SK-N-SH treated with all-trans-retinoic acid at 6 μM for 48 hours (cell line): Measurements from ENCODE around the gene LIN28B.

Source experiments
- ATAC-seq: fragments of 200-7000 bp; cut with Tn5 transposase; 3 replicates; pipeline ENCODE4 v1.9.1; 2020; ENCODE audit warnings: mild to moderate bottlenecking, moderate library complexity
- ARNTL ChIP-seq: fragments of 450-650 bp; formaldehyde crosslinking; IDR thresholded peaks from 2 replicates; pipeline ENCODE4 v1.5.0; 2020; ENCODE audit warnings: low read depth, mild to moderate bottlenecking, moderate library complexity, borderline replicate concordance
- BACH2 ChIP-seq: fragments of 250-450 bp; sonication (Bioruptor Pico); IDR thresholded peaks from 2 replicates; pipeline ENCODE4 v1.9.0; 2021; ENCODE audit warnings: mild to moderate bottlenecking, borderline replicate concordance
- CSDC2 ChIP-seq: fragments of 250-450 bp; sonication (Bioruptor Pico); IDR thresholded peaks from 2 replicates; pipeline ENCODE4 v1.5.0; 2020; ENCODE audit warnings: mild to moderate bottlenecking, moderate library complexity
- CSRNP3 ChIP-seq: fragments of 250-450 bp; sonication (Bioruptor Pico); IDR thresholded peaks from 2 replicates; pipeline ENCODE4 v1.5.1; 2021; ENCODE audit warnings: mild to moderate bottlenecking, moderate library complexity
- ESRRG ChIP-seq: fragments of 250-450 bp; sonication (Bioruptor Pico); IDR thresholded peaks from 2 replicates; pipeline ENCODE4 v1.6.1; 2021; ENCODE audit warnings: mild to moderate bottlenecking
- GLIS3 ChIP-seq: fragments of 250-450 bp; sonication (Bioruptor Pico); IDR thresholded peaks from 2 replicates; pipeline ENCODE4 v1.5.0; 2020; ENCODE audit warnings: mild to moderate bottlenecking, moderate library complexity
- ISL1 ChIP-seq: fragments of 250-450 bp; sonication (Bioruptor Pico); IDR thresholded peaks from 2 replicates; pipeline ENCODE4 v2.1.2; 2022; ENCODE audit warnings: mild to moderate bottlenecking, moderate library complexity
- OSR1 ChIP-seq: fragments of 250-450 bp; sonication (Bioruptor Pico); IDR thresholded peaks from 2 replicates; pipeline ENCODE4 v1.8.0; 2022; ENCODE audit warnings: moderate library complexity, mild to moderate bottlenecking, inconsistent platforms
- POU6F1 ChIP-seq: fragments of 250-450 bp; sonication (Bioruptor Pico); IDR thresholded peaks from 2 replicates; pipeline ENCODE4 v1.8.0; 2021; ENCODE audit warnings: low read depth, mild to moderate bottlenecking, moderate library complexity, borderline replicate concordance
- PPARA ChIP-seq: fragments of 250-450 bp; sonication (Bioruptor Pico); IDR thresholded peaks from 2 replicates; pipeline ENCODE4 v1.5.0; 2020; ENCODE audit warnings: mild to moderate bottlenecking, borderline replicate concordance
- RARB ChIP-seq: fragments of 250-450 bp; sonication (Bioruptor Pico); IDR thresholded peaks from 2 replicates; pipeline ENCODE4 v1.8.0; 2021; ENCODE audit warnings: mild to moderate bottlenecking, moderate library complexity
- TOX ChIP-seq: fragments of 250-450 bp; sonication (Bioruptor Pico); IDR thresholded peaks from 2 replicates; pipeline ENCODE4 v1.8.0; 2021; ENCODE audit warnings: mild to moderate bottlenecking, moderate library complexity, borderline replicate concordance
- ZC3H10 ChIP-seq: fragments of 250-450 bp; sonication (Bioruptor Pico); IDR thresholded peaks from 2 replicates; pipeline ENCODE4 v1.5.1; 2021; ENCODE audit warnings: mild to moderate bottlenecking, moderate library complexity
- ZFP3 ChIP-seq: fragments of 250-450 bp; sonication (Bioruptor Pico); IDR thresholded peaks from 2 replicates; pipeline ENCODE4 v1.5.0; 2020; ENCODE audit warnings: mild to moderate bottlenecking, moderate library complexity
- ZFP30 ChIP-seq: fragments of 450-650 bp; formaldehyde crosslinking; IDR thresholded peaks from 2 replicates; pipeline ENCODE4 v1.5.0; 2022; ENCODE audit warnings: mild to moderate bottlenecking, moderate library complexity
- ZNF565 ChIP-seq: fragments of 450-650 bp; formaldehyde crosslinking; conservative IDR thresholded peaks from 2 replicates; pipeline ENCODE4 v1.5.0; 2020; ENCODE audit warnings: low read depth, mild to moderate bottlenecking, moderate library complexity
- ZNF8 ChIP-seq: fragments of 450-650 bp; formaldehyde crosslinking; IDR thresholded peaks from 2 replicates; pipeline ENCODE4 v1.5.0; 2020; ENCODE audit warnings: mild to moderate bottlenecking, moderate library complexity
- TF ChIP-seq, protein P1 (sequence below): fragments of 250-450 bp; sonication (Bioruptor Pico); IDR thresholded peaks from 2 replicates; pipeline ENCODE4 v1.5.0; 2020; ENCODE audit warnings: mild to moderate bottlenecking, moderate library complexity
- TF ChIP-seq, protein P2 (sequence below): fragments of 250-450 bp; sonication (Bioruptor Pico); IDR thresholded peaks from 2 replicates; pipeline ENCODE4 v1.5.1; 2020; ENCODE audit warnings: low read depth, mild to moderate bottlenecking, moderate library complexity

The LIN28B gene

GRCh38 chr6:104921896-104922295 is 35.0 kb upstream of the LIN28B start (continued):
- TF ChIP-seq, protein P1, sequence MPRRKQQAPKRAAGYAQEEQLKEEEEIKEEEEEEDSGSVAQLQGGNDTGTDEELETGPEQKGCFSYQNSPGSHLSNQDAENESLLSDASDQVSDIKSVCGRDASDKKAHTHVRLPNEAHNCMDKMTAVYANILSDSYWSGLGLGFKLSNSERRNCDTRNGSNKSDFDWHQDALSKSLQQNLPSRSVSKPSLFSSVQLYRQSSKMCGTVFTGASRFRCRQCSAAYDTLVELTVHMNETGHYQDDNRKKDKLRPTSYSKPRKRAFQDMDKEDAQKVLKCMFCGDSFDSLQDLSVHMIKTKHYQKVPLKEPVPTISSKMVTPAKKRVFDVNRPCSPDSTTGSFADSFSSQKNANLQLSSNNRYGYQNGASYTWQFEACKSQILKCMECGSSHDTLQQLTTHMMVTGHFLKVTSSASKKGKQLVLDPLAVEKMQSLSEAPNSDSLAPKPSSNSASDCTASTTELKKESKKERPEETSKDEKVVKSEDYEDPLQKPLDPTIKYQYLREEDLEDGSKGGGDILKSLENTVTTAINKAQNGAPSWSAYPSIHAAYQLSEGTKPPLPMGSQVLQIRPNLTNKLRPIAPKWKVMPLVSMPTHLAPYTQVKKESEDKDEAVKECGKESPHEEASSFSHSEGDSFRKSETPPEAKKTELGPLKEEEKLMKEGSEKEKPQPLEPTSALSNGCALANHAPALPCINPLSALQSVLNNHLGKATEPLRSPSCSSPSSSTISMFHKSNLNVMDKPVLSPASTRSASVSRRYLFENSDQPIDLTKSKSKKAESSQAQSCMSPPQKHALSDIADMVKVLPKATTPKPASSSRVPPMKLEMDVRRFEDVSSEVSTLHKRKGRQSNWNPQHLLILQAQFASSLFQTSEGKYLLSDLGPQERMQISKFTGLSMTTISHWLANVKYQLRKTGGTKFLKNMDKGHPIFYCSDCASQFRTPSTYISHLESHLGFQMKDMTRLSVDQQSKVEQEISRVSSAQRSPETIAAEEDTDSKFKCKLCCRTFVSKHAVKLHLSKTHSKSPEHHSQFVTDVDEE: no peak
- TF ChIP-seq PPARA (CRISPR knock-in tag): no peak
- TF ChIP-seq CSDC2: no peak
- TF ChIP-seq ARNTL (CRISPR knock-in tag): no peak
- no peak for TF ChIP-seq BACH2 (CRISPR knock-in tag)
- no peak for TF ChIP-seq ZNF565 (CRISPR knock-in tag)

GRCh38 chr6:104928141-104928540 is 28.8 kb upstream of the LIN28B start:
- no peak for ATAC-seq
- TF ChIP-seq, protein P1: no peak
- TF ChIP-seq, protein P2, sequence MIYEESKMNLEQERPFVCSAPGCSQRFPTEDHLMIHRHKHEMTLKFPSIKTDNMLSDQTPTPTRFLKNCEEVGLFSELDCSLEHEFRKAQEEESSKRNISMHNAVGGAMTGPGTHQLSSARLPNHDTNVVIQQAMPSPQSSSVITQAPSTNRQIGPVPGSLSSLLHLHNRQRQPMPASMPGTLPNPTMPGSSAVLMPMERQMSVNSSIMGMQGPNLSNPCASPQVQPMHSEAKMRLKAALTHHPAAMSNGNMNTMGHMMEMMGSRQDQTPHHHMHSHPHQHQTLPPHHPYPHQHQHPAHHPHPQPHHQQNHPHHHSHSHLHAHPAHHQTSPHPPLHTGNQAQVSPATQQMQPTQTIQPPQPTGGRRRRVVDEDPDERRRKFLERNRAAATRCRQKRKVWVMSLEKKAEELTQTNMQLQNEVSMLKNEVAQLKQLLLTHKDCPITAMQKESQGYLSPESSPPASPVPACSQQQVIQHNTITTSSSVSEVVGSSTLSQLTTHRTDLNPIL (CRISPR knock-in tag): no peak
- TF ChIP-seq ARNTL (CRISPR knock-in tag) (no peak), CSRNP3 (no peak), POU6F1 (CRISPR knock-in tag) (no peak), ZFP30 (CRISPR knock-in tag) (no peak), ZNF8 (CRISPR knock-in tag) (no peak), RARB (no peak), CSDC2 (no peak), PPARA (CRISPR knock-in tag) (no peak), OSR1 (CRISPR knock-in tag) (no peak), TOX (CRISPR knock-in tag) (no peak), ESRRG (CRISPR knock-in tag) (no peak), ZFP3 (CRISPR knock-in tag) (no peak), GLIS3 (CRISPR knock-in tag) (no peak)

DNA sequence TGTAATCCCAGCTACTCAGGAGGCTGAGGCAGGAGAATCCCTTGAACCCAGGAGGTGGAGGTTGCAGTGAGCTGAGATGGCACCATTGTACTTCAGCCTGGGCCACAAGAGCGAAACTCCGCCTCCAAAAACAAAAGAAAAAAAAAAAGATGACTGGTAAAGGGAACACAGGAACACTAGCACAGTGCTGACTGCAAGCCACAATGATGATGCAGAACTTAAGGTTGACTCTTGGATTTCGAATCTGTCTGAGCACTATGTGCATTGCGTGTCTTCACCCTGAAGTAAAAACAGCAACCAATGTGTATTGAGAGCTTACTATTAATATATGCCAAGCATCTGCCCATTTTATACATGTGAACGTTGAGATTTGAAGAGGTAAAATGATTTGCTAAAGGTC is 27.6 kb upstream of the LIN28B start:
- TF ChIP-seq TOX (CRISPR knock-in tag) (no peak), BACH2 (CRISPR knock-in tag) (no peak), ESRRG (CRISPR knock-in tag) (no peak), GLIS3 (CRISPR knock-in tag) (no peak), ISL1 (CRISPR knock-in tag) (no peak), PPARA (CRISPR knock-in tag) (no peak), ARNTL (CRISPR knock-in tag) (no peak), ZFP3 (CRISPR knock-in tag) (no peak), RARB (no peak), CSDC2 (no peak), ZC3H10 (CRISPR knock-in tag) (no peak), POU6F1 (CRISPR knock-in tag) (no peak), CSRNP3 (no peak), ZFP30 (CRISPR knock-in tag) (no peak)
- TF ChIP-seq, protein P1: no peak
- no peak for ATAC-seq
